Putamen (tissue), 1 donor: ENCODE results near the gene RELL2.

Experiments
- DNase-seq: peaks from one replicate; pipeline ENCODE4 v3.0.0-alpha.2; 2016; ENCODE audit warnings: low spot score

RELL2 gene

GRCh38 chr5:141649056-141649688 lies 12.4 kb downstream of the RELL2 start:
- no peak for DNase-seq

DNA sequence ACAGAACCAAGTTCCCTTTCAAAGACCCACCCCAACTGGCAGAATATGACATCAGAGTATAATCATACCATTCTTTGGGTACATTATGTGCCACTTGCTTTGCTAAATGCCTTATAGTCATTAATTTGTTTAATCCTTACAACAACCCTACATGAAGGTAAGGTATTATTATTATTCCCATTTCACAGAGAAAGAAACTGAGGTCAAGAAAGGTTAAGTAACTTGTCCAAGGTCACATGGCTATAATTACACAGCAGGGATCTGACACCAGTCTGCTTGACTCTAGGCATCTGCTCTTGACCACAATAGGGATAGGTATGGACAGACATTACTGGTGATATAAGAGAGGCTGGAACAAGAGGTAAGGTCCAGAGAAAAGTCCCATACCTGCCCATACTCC lies 13.2 kb downstream of the RELL2 start:
- DNase-seq, result no peak

GRCh38 chr5:141650851-141651727 lies 14.3 kb downstream of the RELL2 start, which contains the start of gene FCHSD1:
Gene FCHSD1 (minus strand): TSS chr5:141651418. CDS start chr5:141651368, 50 bp downstream.
- peak; percentile 70 for DNase-seq

DNA sequence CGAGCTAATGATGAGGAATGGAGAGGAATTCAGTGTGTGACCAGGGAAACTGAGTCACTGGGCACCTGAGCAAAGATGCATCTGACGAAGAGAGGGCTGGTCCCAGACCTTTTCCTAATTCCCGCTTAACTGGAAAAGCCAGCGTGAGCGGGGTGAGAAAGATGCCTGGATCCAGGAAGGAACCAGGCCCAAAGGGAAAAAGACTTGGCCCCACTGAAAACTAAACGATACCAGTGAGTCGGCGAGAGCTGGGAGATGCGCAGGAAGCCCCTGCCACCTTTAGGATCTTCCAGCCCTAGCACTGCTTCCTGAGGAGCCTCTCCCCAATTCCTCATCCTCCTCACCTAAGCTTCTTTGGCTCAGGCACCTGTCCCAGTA lies 14.9 kb downstream of the RELL2 start:
- no peak for DNase-seq

DNA sequence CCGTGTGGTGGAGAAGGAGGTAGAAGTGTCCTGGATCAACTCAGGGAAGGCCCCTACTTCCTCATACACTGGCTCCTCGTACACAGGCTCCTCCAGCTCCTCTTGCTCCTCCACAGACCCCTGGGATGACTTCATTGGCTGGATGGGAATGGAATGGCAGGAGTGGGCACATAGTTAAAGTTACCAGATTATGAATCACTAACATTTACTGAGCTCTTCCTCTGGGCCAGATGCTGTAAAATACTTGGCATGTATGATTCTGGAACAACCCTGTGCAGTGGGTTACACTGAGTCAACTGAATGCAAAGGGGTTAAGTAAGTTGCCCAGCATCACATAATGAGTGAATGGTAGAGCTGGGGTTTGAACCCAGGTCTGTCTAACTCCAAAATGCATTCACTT lies 17.5 kb downstream of the RELL2 start:
- no peak for DNase-seq

GRCh38 chr5:141655020-141655419 lies 18.2 kb downstream of the RELL2 start:
- no peak for DNase-seq

DNA sequence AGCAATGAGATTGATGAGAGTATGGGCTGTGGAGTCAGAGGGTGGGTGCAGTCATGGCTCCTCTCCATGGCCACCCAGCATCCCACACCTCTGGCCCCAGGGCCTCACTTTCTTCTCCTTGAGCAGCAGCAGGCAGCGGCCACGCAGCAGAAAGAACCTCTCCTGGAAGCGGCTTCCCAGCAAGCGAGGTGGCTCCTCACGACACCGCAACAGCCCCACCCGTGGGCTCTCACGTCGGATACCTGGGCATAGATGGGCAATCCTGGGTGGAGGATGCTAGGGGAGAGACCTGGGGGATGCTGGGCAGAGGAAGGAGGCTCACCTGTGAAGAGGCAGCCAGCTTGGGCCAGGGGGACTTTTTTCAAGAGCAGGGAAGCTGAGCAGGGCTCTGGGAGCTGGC lies 19.6 kb downstream of the RELL2 start:
- no peak for DNase-seq

DNA sequence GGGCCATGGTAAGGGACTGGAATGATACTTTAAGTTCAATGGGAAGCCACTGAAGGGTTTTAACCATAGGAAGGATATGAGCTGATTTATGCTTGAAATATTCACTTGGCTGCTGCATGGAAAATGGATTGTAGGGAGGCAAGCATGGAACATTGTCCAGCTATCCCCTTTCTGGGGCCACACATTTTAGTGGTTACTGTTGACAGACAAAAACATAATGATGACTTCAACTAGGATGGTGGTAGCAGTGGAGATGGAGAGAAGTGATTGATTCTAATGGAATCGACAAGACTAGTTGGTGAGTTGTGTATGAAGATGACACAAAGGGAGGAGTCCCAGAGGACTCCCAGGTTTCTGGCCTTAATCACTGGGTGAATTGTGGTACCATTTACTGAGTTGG lies 20.6 kb downstream of the RELL2 start:
- DNase-seq, result no peak

GRCh38 chr5:141657937-141658545 lies 21.2 kb downstream of the RELL2 start:
- no peak for DNase-seq

GRCh38 chr5:141662028-141662427 lies 25.2 kb downstream of the RELL2 start:
- no peak for DNase-seq

DNA sequence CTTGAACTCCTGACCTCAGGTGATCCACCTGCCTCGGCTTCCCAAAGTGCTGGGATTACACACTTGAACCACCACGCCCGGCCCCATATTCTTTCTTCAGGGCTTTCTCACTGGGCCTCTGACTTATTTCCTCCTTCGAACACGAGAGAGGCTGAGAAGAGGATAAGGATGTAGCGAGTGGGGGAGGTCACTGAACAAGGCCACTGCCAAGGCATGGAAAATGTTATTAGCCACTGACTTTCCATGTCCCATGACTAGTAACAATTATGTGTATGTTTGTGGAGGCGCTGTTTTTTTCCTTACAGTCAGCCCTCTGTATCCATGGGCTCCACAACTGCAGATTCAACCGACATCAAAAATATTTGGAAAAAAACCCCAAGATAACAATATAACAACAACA lies 26.7 kb downstream of the RELL2 start:
- no peak for DNase-seq

- peak; percentile 52 for DNase-seq
These were observed 28.1 kb downstream of the RELL2 start for GRCh38 chr5:141664733-141665461.

DNA sequence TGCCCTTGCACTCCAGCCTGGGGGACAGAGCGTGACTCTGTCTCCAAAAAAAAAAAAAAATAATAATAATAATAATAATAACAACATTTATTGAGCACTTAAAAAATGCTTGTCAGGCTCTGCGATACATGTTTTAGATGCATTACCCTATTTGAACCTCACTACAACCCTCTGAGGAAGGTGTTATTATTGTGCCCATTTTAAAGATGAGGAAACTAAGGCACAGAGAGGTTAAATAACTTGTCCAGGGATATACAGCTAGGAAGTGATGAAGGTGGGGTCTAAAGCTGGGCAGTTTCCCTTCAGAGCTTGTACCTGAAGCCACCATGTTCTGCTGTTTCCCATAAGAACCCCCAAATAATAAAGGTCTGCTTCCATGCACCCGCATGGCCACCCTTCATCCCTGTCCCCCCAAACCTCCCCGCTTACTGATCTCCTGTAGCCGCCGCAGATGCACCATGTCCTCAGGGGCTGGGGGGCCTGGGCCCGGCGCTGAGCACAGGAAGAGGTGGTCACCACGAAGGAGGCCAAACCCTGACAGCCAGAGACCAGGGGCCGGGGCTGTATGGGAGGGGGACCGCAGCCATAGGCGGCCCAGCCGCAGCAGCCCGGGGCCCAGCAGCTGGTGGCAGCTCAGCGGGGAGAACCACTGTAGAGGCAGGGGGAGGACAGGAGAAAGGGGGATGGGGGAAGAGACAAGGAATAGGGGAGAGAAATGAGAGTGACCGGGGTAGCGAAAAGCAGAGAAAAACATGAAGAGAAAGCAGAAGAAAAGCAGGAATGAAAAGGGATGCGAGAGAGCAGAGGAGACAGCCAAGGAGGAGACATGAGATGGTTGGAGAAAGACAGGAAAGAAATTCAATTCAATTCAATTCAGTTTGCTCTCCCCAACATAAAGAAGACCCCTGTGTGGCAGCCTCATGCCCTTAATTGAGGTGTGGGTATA lies 29.5 kb downstream of the RELL2 start:
- no peak for DNase-seq

- DNase-seq, result peak; percentile 84
These were observed 31.9 kb downstream of the RELL2 start for GRCh38 chr5:141668601-141669265.

- DNase-seq, result no peak
These were observed 32.7 kb downstream of the RELL2 start for GRCh38 chr5:141669520-141669919.

- DNase-seq, result no peak
These were observed 35.5 kb downstream of the RELL2 start for GRCh38 chr5:141672071-141672840.

DNA sequence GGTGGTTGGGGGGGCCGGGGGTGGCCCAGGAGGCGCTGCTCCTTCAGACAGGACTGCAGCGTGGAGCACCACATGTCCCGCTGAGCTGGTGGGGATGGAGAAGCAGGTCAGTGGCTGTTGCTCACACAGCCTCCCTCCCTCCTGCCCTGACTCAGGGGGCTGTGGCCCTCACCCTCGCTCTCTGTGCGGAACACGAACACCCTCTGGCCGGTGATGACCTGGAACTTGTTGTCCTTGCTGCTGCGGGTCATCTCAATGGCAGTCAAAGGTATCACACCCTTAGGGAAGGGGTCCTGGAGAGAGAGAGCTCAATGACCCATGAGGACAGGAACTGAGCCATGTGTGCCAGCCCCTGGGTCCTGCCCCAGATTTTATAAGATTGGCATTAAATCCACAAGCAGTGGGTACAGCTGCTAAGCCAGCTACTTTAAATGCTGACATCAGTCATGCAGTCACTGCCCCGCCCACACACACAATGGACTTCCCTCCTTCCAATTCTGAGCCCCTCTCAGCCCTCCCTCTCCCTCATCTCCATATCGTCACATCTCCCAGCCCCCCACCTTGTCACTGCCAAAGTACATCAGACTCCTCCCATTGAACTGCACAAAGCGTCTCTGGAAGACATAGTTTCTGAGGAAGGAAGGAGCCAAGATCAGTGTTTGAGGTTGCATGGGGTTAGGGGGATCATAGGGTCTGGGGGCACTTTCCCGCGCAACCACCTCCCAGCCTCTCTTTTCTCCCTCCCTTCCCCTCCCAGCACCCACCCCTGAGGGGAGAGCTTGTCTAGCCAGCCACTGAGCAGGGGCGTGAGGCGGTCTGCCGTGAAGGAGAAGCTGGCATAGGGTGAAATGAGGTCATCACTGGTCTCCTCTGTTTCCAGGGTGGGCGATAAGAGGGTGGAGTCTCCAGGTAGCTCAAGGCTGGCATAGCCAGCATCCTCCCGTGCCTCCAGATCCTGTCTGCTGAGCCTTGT lies 36.3 kb downstream of the RELL2 start:
- peak; percentile 66 for DNase-seq

DNA sequence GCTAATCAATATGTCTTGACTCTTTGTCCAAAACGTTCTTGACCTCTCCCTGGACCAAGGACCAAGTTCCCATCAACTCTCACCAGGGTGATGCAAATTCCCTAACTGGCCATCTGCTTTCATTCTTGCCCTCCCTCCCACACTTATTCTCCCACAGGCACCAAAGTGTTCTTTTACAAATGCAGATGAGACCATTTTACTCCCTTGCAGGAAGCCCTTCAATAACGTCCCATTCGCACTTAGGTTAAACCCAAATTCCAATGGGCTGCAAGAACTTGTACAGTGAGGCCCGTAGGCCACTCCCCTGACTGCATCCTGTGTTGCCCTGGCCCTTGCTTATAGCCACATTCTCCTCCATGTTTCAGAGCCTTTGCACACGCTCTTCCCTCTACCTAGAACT lies 38.0 kb downstream of the RELL2 start:
- DNase-seq, result no peak

DNA sequence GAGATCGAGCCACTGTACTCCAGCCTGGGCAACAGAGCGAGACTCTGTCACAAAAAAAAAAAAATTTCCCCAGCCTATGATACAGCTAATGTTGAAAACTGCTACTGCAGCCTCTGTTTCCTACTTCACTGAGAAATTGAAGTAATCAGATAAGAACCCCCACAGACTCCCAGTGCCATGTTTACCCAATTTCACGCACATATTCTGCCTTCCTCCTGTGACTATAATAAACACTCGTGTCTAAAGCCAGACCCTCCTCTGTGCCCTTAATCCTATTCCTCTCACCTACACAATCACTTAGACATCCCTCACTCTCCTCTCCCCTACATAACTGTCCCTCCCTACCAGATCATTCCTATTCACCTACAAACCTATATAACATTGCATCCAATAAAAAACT lies 38.9 kb downstream of the RELL2 start:
- no peak for DNase-seq
